Stomach (tissue), 9 donors: Measurements from ENCODE around the gene SULF2. TPM values are rescaled to one million over a fixed set of nuclear protein-coding genes. Genes with fewer than 3 reads are reported as not detected.

ENCODE experiments used
- DNase-seq, 2 donors: peaks; one replicate each; pipeline versions ENCODE4 v3.0.0 to v3.0.0-alpha.2; 2013 to 2019
- H3K27ac ChIP-seq, 5 donors: fragments of 200-600 bp in 4 of 5; sonication (generic) in 4 of 5; one replicate each; pipeline ENCODE4 v1.5.1; 2013 to 2019; ENCODE audit warnings: mild to moderate bottlenecking in 1 of 5, moderate library complexity in 1 of 5
- H3K27me3 ChIP-seq, 3 donors: fragments of 200-600 bp; sonication (generic); one replicate each; pipeline ENCODE4 v1.5.1; 2017 to 2019; ENCODE audit warnings: mixed run types in 1 of 3
- H3K36me3 ChIP-seq, 4 donors: fragments of 200-600 bp; sonication (generic); 1 replicate in 3 of 4; 2 replicates in 1 of 4; pipeline ENCODE4 v1.5.1; 2016 to 2019
- H3K4me1 ChIP-seq, 4 donors: fragments of 200-600 bp; sonication (generic); one replicate each; pipeline ENCODE4 v1.5.1; 2016 to 2019
- H3K4me3 ChIP-seq, 4 donors: fragments of 200-600 bp; sonication (generic) in 3 of 4; one replicate each; pipeline ENCODE4 v1.5.1; 2016 to 2019; ENCODE audit warnings: mild to moderate bottlenecking in 1 of 4
- H3K9me3 ChIP-seq, 4 donors: fragments of 200-600 bp; sonication (generic); one replicate each; pipeline ENCODE4 v1.5.1; 2016 to 2019
- EP300 ChIP-seq: sonication (generic); formaldehyde crosslinking; IDR thresholded peaks from one replicate; pipeline ENCODE4 v1.6.1; 2017; ENCODE audit warnings: antibody characterized with exemption
- POLR2A ChIP-seq, 4 donors: fragments of 450-650 bp; IDR thresholded peaks; one replicate each; pipeline ENCODE4 v1.6.1; 2016; ENCODE audit warnings: antibody characterized with exemption in 4 of 4, control low read depth in 2 of 4, mild to moderate bottlenecking in 1 of 4, moderate library complexity in 1 of 4
- POLR2AphosphoS5 ChIP-seq, 3 donors: sonication (generic); formaldehyde crosslinking; IDR thresholded peaks; one replicate each; pipeline ENCODE4 v1.6.1; 2016; ENCODE audit warnings: antibody characterized with exemption in 3 of 3
- WGBS, 5 donors: extraction: QIAGEN DNeasy Blood & Tissue Kit in 3 of 5; methylation state at CpG; one replicate each; pipeline versions ENCODE4 v1.1.5 to v1.1.7; 2013 to 2018; 5-methylcytosine and 5-hydroxymethylcytosine counted together
- intact Hi-C: fragments of 100-400 bp; cut with DNase I; formaldehyde crosslinking; loops from one replicate; pipeline ENCODE4 v1.15.1; 2023; ENCODE audit warnings: low total_unique reads
- polyA plus RNA-seq, 3 donors: library from polyadenylated mRNA; stranded (reverse); fragments of 200-250 nt; gene quantifications; one replicate each; pipeline ENCODE4 v1.2.3, GENCODE V29; 2013
- total RNA-seq, 5 donors: library from RNA; depleted of rRNA; stranded (reverse); fragments of >200 nt; gene quantifications; one replicate each; pipeline versions ENCODE4 v1.1.0 to v1.2.3, GENCODE V29; 2014 to 2016
- TF ChIP-seq, protein P1 (sequence below), 7 experiments: fragments of 450-650 bp in 4 of 7; fragments of 200-600 bp in 3 of 7; sonication (generic) in 3 of 7; IDR thresholded peaks; one replicate each; pipeline ENCODE4 v1.5.1; 2016 to 2019; ENCODE audit warnings: antibody characterized with exemption in 7 of 7, control low read depth in 2 of 7, mild to moderate bottlenecking in 1 of 7
- donor health status: healthy with polysubstance abuse.
- donor health status: Bipolar disorder and iron deficiency.
- donor health status: healthy.

SULF2 gene
- total and polyA plus RNA-seq, 8 donors, result 9.0 to 226 (median 27.3) TPM

DNA sequence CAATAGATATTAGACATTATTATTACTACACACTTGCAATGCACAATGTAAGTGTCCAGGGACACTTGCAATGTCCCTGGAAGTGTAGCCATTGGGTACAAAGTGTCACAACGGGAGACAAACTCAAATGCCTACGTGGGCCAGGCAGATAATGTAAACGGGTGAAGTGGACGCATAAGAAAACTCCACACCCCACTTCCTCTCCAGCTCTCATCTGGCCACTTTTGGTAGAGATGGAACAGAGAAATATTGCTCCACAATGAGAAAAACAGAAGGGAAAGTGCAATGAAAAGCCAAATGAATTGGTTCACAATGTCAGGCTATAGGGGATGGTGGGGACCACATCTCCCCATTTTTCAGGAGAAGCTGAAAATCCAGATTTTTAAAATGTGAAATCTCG, 9.4 kb downstream of the SULF2 start:
- TF ChIP-seq, protein P1, sequence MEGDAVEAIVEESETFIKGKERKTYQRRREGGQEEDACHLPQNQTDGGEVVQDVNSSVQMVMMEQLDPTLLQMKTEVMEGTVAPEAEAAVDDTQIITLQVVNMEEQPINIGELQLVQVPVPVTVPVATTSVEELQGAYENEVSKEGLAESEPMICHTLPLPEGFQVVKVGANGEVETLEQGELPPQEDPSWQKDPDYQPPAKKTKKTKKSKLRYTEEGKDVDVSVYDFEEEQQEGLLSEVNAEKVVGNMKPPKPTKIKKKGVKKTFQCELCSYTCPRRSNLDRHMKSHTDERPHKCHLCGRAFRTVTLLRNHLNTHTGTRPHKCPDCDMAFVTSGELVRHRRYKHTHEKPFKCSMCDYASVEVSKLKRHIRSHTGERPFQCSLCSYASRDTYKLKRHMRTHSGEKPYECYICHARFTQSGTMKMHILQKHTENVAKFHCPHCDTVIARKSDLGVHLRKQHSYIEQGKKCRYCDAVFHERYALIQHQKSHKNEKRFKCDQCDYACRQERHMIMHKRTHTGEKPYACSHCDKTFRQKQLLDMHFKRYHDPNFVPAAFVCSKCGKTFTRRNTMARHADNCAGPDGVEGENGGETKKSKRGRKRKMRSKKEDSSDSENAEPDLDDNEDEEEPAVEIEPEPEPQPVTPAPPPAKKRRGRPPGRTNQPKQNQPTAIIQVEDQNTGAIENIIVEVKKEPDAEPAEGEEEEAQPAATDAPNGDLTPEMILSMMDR (IDR thresholded peaks at IDR 0.05), result no peak
- no peak for TF ChIP-seq POLR2AphosphoS5 (IDR thresholded peaks at IDR 0.05)
- TF ChIP-seq EP300, result no peak
- TF ChIP-seq POLR2A (IDR thresholded peaks at IDR 0.05), result no peak
- 81 to 90% (median 84%) methylated on average over 5 of the region's 5 CpGs for WGBS, 5 donors
- Histone ChIP-seq H3K4me1 (peaks cover 9 to 27% (median 15%) of the 10 kb centered on the region in 4 donors), H3K36me3 (no peaks in the 10 kb centered on the region), H3K4me3 (no peak overlapping the region), H3K27me3 (no peaks in the 10 kb centered on the region), H3K9me3 (peaks cover 0 to 4% (median 1%) of the 10 kb centered on the region in 4 donors), H3K27ac (no peak overlapping the region)
- DNase-seq, result no peak
- intact Hi-C loops, result no loop called here

DNA sequence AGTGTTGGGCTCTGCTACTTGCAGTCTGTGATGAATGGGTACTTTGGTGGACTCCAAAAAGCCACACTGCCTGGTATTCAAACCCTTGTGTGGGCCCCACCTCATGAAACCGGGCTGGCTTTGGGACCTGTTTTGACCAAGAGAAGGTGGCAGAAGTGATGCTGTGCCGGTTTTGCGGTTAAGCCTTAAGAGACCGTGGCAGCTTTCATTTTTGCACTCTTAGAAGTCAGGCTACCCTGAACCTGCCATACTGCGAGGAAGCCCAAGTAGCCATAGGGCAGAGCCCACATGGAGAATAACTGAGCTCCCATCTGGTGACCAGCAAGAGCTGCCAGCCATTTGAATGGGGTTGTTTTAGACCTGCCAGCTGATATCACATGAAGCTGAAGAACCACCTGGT, 10.2 kb downstream of the SULF2 start:
- H3K4me1 ChIP-seq, result peaks cover 9 to 27% (median 15%) of the 10 kb centered on the region in 4 donors
- TF ChIP-seq, protein P1 (IDR thresholded peaks at IDR 0.05), result no peak
- TF ChIP-seq POLR2A (IDR thresholded peaks at IDR 0.05) (no peak), POLR2AphosphoS5 (IDR thresholded peaks at IDR 0.05) (no peak), EP300 (no peak)
- intact Hi-C loops, result no loop called here
- no peaks in the 10 kb centered on the region for H3K27me3 ChIP-seq
- H3K4me3 ChIP-seq, result no peak overlapping the region
- no peaks in the 10 kb centered on the region for H3K36me3 ChIP-seq
- peaks cover 0 to 11% (median 4%) of the 10 kb centered on the region in 4 donors for H3K9me3 ChIP-seq
- H3K27ac ChIP-seq, result peak overlapping the region in 1 of 5 donors; percentile 83
- WGBS, 5 donors, result 95 to 100% (median 98%) methylated on average over 3 to 5 of the region's 5 CpGs
- DNase-seq, result no peak

DNA sequence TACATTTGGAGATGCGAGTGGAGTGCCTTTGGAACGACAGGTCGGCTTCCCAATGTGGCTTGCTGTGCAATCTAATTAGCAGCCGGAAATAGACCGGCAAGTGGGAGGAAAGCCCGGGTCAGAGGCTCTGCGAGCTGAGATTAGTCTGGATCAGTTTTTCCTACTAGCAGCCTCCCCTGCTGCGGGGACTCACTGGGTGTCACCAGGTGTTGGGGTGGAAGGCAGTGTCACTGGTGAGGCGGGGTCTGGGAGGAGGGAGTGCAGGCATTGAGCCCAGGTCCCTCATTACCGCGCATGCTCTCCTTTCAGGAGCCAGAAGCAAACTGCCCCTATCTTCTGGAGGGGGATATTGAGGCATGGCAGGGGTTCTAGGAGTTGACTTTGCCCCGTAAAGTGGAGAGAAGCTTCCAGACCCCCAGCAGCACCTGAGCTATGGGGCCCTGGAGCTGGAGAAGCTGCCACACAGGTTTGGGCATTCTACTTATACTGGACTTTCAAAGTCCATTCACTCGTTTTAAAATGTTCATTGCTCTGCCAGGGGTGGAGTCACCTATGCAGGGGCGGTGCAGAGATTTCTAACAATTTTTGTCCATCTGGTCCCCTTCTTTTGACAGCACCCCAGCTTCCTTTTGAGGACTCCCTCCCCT, 11.0 kb downstream of the SULF2 start:
- Histone ChIP-seq H3K4me1 (peaks cover 9 to 32% (median 15%) of the 10 kb centered on the region in 4 donors), H3K9me3 (peaks cover 0 to 11% (median 4%) of the 10 kb centered on the region in 4 donors), H3K4me3 (peak overlapping the region in 3 of 4 donors; percentile 1 to 14 (median 9)), H3K27me3 (no peaks in the 10 kb centered on the region), H3K27ac (peak overlapping the region; percentile 48 to 83 (median 66)), H3K36me3 (no peaks in the 10 kb centered on the region)
- peak; percentile 46 to 70 for DNase-seq
- WGBS, 5 donors, result 23 to 46% (median 35%) methylated on average over 14 of the region's 14 CpGs
- TF ChIP-seq POLR2AphosphoS5 (IDR thresholded peaks at IDR 0.05) (peak in 1 of 3 donors; percentile 44), POLR2A (IDR thresholded peaks at IDR 0.05) (no peak)
- intact Hi-C loops, result no loop called here

DNA sequence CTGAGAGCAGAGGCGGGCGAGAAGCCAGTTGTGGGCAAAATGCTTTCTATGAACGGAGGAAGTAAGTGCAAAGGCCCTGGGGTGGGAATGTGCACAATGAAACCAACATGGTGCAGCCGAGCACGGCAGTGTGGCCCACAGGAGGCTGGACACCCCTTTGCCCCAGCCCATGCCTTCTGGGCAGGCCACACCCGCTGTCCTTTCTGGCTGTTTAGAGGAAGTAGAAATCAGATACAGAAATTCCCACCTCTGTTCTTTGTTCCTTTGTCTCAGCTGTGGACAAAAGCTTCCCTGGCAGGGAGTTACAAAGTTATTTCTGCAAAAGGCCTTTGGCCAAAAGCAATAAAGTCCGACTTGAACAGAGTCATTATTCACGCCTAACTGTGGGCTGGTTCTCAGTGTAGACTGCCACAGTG, 11.9 kb downstream of the SULF2 start:
- Histone ChIP-seq H3K4me1 (peaks cover 9 to 38% (median 19%) of the 10 kb centered on the region in 4 donors), H3K27ac (peak overlapping the region in 4 of 5 donors; percentile 65 to 83 (median 71)), H3K27me3 (no peaks in the 10 kb centered on the region), H3K36me3 (no peaks in the 10 kb centered on the region), H3K9me3 (peaks cover 0 to 11% (median 4%) of the 10 kb centered on the region in 4 donors), H3K4me3 (no peak overlapping the region)
- peak; percentile 39 to 66 for DNase-seq
- intact Hi-C loops, result no loop called here
- TF ChIP-seq POLR2AphosphoS5 (IDR thresholded peaks at IDR 0.05), result peak in 2 of 3 donors; percentile 15 to 60
- no peak for TF ChIP-seq POLR2A (IDR thresholded peaks at IDR 0.05)
- 40 to 57% (median 49%) methylated on average over 8 of the region's 8 CpGs for WGBS, 5 donors

DNA sequence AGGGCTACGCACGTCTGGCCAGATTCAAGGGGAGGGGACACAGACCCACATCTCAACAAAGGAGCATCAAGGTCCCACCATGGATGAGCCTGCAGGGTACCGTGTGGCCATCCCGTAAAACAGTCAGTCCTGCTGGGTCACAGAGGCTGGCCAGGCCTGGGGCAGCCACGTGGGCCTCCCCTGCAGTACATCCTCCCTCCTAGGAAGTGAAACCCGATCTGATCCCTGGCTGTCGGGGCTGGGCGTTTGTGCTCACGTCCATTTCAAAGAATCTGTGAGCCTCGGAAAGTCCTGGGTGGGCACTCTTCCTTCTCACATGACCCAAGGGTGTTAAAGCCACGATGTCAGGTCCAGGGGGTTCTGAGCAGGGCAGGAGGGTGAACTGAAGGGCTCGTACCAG, 14.3 kb downstream of the SULF2 start:
- TF ChIP-seq POLR2AphosphoS5 (IDR thresholded peaks at IDR 0.05), result no peak
- TF ChIP-seq EP300, result no peak
- no peak for TF ChIP-seq POLR2A (IDR thresholded peaks at IDR 0.05)
- TF ChIP-seq, protein P1 (IDR thresholded peaks at IDR 0.05), result no peak
- intact Hi-C loops, result no loop called here
- H3K4me3 ChIP-seq, result no peak overlapping the region
- no peak overlapping the region for H3K27ac ChIP-seq
- H3K36me3 ChIP-seq, result no peaks in the 10 kb centered on the region
- DNase-seq, result no peak
- H3K27me3 ChIP-seq, result no peaks in the 10 kb centered on the region
- H3K4me1 ChIP-seq, result peaks cover 9 to 45% (median 21%) of the 10 kb centered on the region in 4 donors
- WGBS, 5 donors, result 81 to 93% (median 84%) methylated on average over 11 to 12 of the region's 12 CpGs
- peaks cover 0 to 11% (median 4%) of the 10 kb centered on the region in 4 donors for H3K9me3 ChIP-seq
